ENCODE measurements around the gene IRGM. TPM values are rescaled to one million over a fixed set of nuclear protein-coding genes. Genes with fewer than 3 reads are reported as not detected.
"Not testable (repeated sequence)": the region's sequence is repeated elsewhere in the genome, so short reads cannot be mapped to it uniquely, and the experiment has no call there.

IRGM gene
- total RNA-seq, 4 donors from 2014 or later, result not detected

DNA sequence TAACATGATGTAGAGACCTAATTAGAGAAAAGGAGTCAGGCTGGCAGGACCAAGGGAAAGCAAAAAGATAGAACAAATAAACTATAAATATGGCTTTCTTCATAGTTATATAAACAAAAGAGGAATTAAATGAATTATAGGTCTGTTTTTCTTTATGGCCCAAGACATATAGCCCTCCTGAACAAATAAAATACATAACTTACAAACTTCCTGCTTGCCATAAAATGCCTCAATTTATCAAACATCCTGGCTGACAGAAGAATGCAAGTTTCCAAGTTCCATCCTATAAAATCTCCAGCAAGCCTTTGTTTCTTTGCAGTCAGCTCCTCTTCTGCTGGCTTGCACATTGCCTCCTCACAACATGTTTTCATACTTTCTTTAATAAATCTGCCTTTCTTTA lies 31.3 kb upstream of the IRGM start:
- Histone ChIP-seq H3K9me3 (peaks cover 0 to 15% (median 4%) of the 10 kb centered on the region in 4 donors), H3K36me3 (no peaks in the 10 kb centered on the region), H3K4me3 (no peak overlapping the region), H3K4me1 (no peaks in the 10 kb centered on the region), H3K27ac (replicated peaks in 1 of 4) (no peak overlapping the region), H3K27me3 (no peaks in the 10 kb centered on the region)
- intact Hi-C loops (cut with DNase I), result no loop called here
- no peak for DNase-seq (ENCODE audit: extremely low spot score)
- no peak for TF ChIP-seq EP300 (IDR thresholded peaks at IDR 0.05)
- TF ChIP-seq POLR2A (IDR thresholded peaks at IDR 0.05; ENCODE audit: low read depth), result no peak
- TF ChIP-seq, protein P1, sequence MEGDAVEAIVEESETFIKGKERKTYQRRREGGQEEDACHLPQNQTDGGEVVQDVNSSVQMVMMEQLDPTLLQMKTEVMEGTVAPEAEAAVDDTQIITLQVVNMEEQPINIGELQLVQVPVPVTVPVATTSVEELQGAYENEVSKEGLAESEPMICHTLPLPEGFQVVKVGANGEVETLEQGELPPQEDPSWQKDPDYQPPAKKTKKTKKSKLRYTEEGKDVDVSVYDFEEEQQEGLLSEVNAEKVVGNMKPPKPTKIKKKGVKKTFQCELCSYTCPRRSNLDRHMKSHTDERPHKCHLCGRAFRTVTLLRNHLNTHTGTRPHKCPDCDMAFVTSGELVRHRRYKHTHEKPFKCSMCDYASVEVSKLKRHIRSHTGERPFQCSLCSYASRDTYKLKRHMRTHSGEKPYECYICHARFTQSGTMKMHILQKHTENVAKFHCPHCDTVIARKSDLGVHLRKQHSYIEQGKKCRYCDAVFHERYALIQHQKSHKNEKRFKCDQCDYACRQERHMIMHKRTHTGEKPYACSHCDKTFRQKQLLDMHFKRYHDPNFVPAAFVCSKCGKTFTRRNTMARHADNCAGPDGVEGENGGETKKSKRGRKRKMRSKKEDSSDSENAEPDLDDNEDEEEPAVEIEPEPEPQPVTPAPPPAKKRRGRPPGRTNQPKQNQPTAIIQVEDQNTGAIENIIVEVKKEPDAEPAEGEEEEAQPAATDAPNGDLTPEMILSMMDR (IDR thresholded peaks at IDR 0.05), result no peak
- no peak for TF ChIP-seq POLR2AphosphoS5 (IDR thresholded peaks at IDR 0.05)

DNA sequence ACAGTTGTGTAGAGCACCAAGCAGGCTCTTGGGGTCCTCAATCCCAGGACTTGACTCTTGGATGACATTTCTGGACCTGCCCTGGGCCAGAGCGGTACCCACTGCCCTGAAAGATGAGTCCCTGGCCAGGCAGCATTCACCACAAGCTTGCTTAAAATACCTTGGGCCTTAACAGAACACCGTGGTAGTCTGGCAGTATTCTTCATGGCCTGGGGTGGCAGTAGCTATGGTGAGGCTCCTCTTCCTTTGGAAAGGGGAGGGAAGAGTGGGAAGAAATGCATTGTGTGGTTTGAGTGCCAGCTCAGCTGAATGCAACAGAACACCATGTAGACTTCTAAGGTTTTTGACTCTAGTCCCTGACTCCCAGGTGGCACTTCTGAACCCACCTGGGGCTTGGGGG lies 29.4 kb upstream of the IRGM start:
- no peak for DNase-seq (ENCODE audit: extremely low spot score)
- 100% methylated on average over 1 of the region's 2 CpGs for WGBS
- no peaks in the 10 kb centered on the region for H3K36me3 ChIP-seq
- H3K9me3 ChIP-seq, result peaks cover 0 to 15% (median 4%) of the 10 kb centered on the region in 4 donors
- H3K27ac ChIP-seq (replicated peaks in 1 of 4), result no peak overlapping the region
- intact Hi-C loops (cut with DNase I), result no loop called here
- TF ChIP-seq, protein P1 (IDR thresholded peaks at IDR 0.05), result no peak
- TF ChIP-seq POLR2AphosphoS5 (IDR thresholded peaks at IDR 0.05) (no peak), EP300 (IDR thresholded peaks at IDR 0.05) (no peak), POLR2A (IDR thresholded peaks at IDR 0.05; ENCODE audit: low read depth) (no peak)
- no peak overlapping the region for H3K4me3 ChIP-seq
- H3K27me3 ChIP-seq, result no peaks in the 10 kb centered on the region
- H3K4me1 ChIP-seq, result no peaks in the 10 kb centered on the region

DNA sequence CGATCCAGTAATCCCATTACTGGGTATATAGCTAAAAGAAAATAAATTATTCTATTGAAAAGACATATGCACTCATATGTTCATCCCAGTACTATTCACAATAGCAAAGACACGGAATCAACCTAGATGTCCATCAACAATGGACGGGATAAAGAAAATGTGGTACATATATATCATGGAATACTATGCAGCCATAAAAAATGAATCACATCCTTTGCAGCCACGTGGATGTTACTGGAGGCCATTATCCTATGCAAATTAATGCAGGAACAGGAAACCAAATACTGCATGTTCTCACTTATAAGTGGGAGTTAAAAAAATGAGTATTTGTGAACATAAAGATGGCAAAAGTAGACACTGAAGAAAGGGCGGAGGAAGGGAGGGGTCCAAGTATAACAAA lies 16.6 kb upstream of the IRGM start:
- Histone ChIP-seq H3K4me3 (no peak overlapping the region), H3K27ac (replicated peaks in 1 of 4) (no peak overlapping the region), H3K36me3 (no peaks in the 10 kb centered on the region), H3K27me3 (no peaks in the 10 kb centered on the region), H3K9me3 (peaks cover 0 to 24% (median 20%) of the 10 kb centered on the region in 4 donors), H3K4me1 (no peaks in the 10 kb centered on the region)
- no peak for DNase-seq (ENCODE audit: extremely low spot score)
- TF ChIP-seq POLR2AphosphoS5 (IDR thresholded peaks at IDR 0.05), result no peak
- no peak for TF ChIP-seq EP300 (IDR thresholded peaks at IDR 0.05)
- TF ChIP-seq, protein P1 (IDR thresholded peaks at IDR 0.05), result no peak
- no peak for TF ChIP-seq POLR2A (IDR thresholded peaks at IDR 0.05; ENCODE audit: low read depth)
- 77% methylated on average over 5 of the region's 5 CpGs for WGBS
- intact Hi-C loops (cut with DNase I), result no loop called here

- 90% methylated on average over 3 of the region's 3 CpGs for WGBS
- H3K36me3 ChIP-seq; H3K27me3 ChIP-seq; H3K4me1 ChIP-seq; H3K4me3 ChIP-seq; DNase-seq (ENCODE audit: extremely low spot score); H3K27ac ChIP-seq (replicated peaks in 1 of 4); intact Hi-C loops (cut with DNase I): not testable (repeated sequence)
- peaks cover 0 to 24% (median 20%) of the 10 kb centered on the region in 4 donors for H3K9me3 ChIP-seq
Measured at GRCh38 chr5:150831821-150832220, 14.5 kb upstream of the IRGM start.

DNA sequence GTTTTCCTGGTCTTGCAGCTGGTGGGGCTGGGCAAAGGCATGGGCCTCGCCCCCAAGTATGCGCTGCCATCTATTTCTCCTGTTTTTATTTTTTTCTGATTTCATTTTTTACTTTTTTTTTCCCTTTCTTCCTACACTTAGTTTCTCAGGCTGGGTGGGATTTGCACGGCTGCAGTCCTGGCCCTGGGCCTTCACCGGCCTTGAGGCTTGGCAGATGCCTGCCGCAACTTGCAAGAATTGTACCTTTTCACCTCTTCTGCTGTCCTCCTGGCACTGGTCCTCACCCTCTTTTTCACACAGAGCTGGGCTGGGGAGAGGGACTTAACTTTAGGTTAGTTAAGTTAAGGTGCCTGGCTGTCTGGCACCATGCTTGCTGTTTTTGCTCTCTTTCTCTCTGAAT lies 10.3 kb upstream of the IRGM start:
- Histone ChIP-seq H3K4me1 (no peaks in the 10 kb centered on the region), H3K27ac (replicated peaks in 1 of 4) (no peak overlapping the region), H3K27me3 (no peaks in the 10 kb centered on the region), H3K36me3 (no peaks in the 10 kb centered on the region), H3K4me3 (no peak overlapping the region), H3K9me3 (peaks cover 0 to 18% (median 13%) of the 10 kb centered on the region in 4 donors)
- TF ChIP-seq EP300 (IDR thresholded peaks at IDR 0.05) (no peak), POLR2A (IDR thresholded peaks at IDR 0.05; ENCODE audit: low read depth) (no peak), POLR2AphosphoS5 (IDR thresholded peaks at IDR 0.05) (no peak)
- TF ChIP-seq, protein P1 (IDR thresholded peaks at IDR 0.05), result no peak
- 91% methylated on average over 5 of the region's 5 CpGs for whole genome bisulfite sequencing
- intact Hi-C loops (cut with DNase I), result no loop called here
- DNase-seq (ENCODE audit: extremely low spot score), result no peak

Data from esophagus muscularis mucosa (tissue), 4 donors.